DMS53 (cell line): ENCODE results near the gene ABHD14A.

Source experiments
- DNase-seq: peaks from one replicate; lab custom pipeline; 2025; lab: John Stamatoyannopoulos, UW

Gene ABHD14A

GRCh38 chr3:52020796-52021195, 45.9 kb downstream of the ABHD14A start:
- DNase-seq, result no peak

- no peak for DNase-seq
Observed at GRCh38 chr3:52021489-52022268, 46.8 kb downstream of the ABHD14A start.

- no peak for DNase-seq
Observed at GRCh38 chr3:52022323-52023100, 47.6 kb downstream of the ABHD14A start.

- DNase-seq, result no peak
Observed at GRCh38 chr3:52023101-52023770, 48.4 kb downstream of the ABHD14A start.

GRCh38 chr3:52023860-52024764, 49.2 kb downstream of the ABHD14A start:
- no peak for DNase-seq

- no peak for DNase-seq
Observed at GRCh38 chr3:52024765-52025452, 50.0 kb downstream of the ABHD14A start.

GRCh38 chr3:52025453-52025852, 50.6 kb downstream of the ABHD14A start:
- no peak for DNase-seq

- DNase-seq, result no peak
Observed at GRCh38 chr3:52026041-52026440, 51.2 kb downstream of the ABHD14A start.

GRCh38 chr3:52028572-52028971, 53.7 kb downstream of the ABHD14A start:
- DNase-seq, result no peak

GRCh38 chr3:52029053-52029452, 54.2 kb downstream of the ABHD14A start:
- DNase-seq, result no peak

GRCh38 chr3:52029535-52029934, 54.7 kb downstream of the ABHD14A start:
- no peak for DNase-seq
